MM.1S (cell line): ENCODE data around the gene CHRD.

Experiments
- CTCF ChIP-seq: fragments of 300-600 bp; sonication (generic); IDR thresholded peaks from 2 replicates; pipeline ENCODE4 v1.5.1; 2016; ENCODE audit warnings: antibody characterized with exemption, low read length, mixed read lengths
- EZH2 ChIP-seq: fragments of 300-600 bp; sonication (generic); optimal IDR thresholded peaks from 2 replicates; pipeline ENCODE3; 2017; ENCODE audit warnings: low read depth, mild to moderate bottlenecking, antibody characterized with exemption, low read length, mixed read lengths
- EZH2phosphoT487 ChIP-seq: fragments of 300-600 bp; sonication (generic); IDR thresholded peaks from 2 replicates; pipeline ENCODE4 v1.6.1; 2018; ENCODE audit warnings: antibody characterized with exemption, low read length

GRCh38 chr3:184352897-184353545, 26.8 kb upstream of the CHRD start:
- TF ChIP-seq CTCF (no peak), EZH2 (no peak), EZH2phosphoT487 (no peak)
